Mucosa of rectum (tissue), 2 donors: ENCODE measurements around the gene TSPAN2.

Source experiments
- H3K27ac ChIP-seq, 2 donors: one replicate each; pipeline ENCODE4 v1.7.0; 2013; ENCODE audit warnings: inconsistent platforms in 2 of 2, low read depth in 2 of 2, low read length in 2 of 2
- H3K27me3 ChIP-seq, 2 donors: one replicate each; pipeline ENCODE4 v1.7.0; 2013; ENCODE audit warnings: low read length in 2 of 2; ENCODE audit not compliant: control insufficient read depth in 2 of 2, insufficient read depth in 2 of 2
- H3K36me3 ChIP-seq, 2 donors: one replicate each; pipeline ENCODE4 v1.7.0; 2013; ENCODE audit warnings: low read length in 2 of 2; ENCODE audit not compliant: control insufficient read depth in 2 of 2, insufficient read depth in 2 of 2
- H3K4me1 ChIP-seq, 2 donors: one replicate each; pipeline ENCODE4 v1.7.0; 2013; ENCODE audit warnings: low read length in 2 of 2, mild to moderate bottlenecking in 1 of 2; ENCODE audit not compliant: control insufficient read depth in 2 of 2, insufficient read depth in 2 of 2
- H3K4me3 ChIP-seq, 2 donors: one replicate each; pipeline ENCODE4 v1.7.0; 2013; ENCODE audit warnings: low read length in 2 of 2
- H3K9ac ChIP-seq, 2 donors: one replicate each; pipeline ENCODE4 v1.7.0; 2013; ENCODE audit warnings: low read length in 2 of 2, low read depth in 1 of 2, mild to moderate bottlenecking in 1 of 2
- H3K9me3 ChIP-seq, 2 donors: one replicate each; pipeline ENCODE4 v1.7.0; 2013; ENCODE audit warnings: low read length in 2 of 2; ENCODE audit not compliant: control insufficient read depth in 2 of 2
- donor health status: healthy.
- donor health status: Normal muscosa, but diverticular disease.

TSPAN2 gene

DNA sequence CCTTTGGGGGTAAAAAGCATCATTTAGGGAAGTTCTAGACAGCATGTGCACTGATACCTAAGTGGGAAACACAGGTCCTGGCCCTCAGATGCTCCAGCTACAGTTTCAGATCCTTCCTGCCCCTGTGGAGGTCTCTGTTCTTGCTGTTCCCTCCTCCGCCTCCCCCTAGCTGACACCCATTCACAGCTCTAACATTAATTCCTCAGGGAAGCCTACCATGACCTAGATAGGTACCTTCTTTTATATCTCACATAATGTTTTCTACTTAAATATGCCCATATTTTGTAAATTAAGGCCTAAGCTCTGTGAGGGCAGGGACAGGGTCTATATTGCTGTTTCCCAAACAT lies 11.3 kb downstream of the TSPAN2 start:
- Histone ChIP-seq H3K36me3 (no peaks in the 10 kb centered on the region), H3K4me3 (no peak overlapping the region), H3K27me3 (no peaks in the 10 kb centered on the region), H3K4me1 (no peaks in the 10 kb centered on the region), H3K27ac (no peak overlapping the region), H3K9ac (no peak overlapping the region), H3K9me3 (no peaks in the 10 kb centered on the region)

DNA sequence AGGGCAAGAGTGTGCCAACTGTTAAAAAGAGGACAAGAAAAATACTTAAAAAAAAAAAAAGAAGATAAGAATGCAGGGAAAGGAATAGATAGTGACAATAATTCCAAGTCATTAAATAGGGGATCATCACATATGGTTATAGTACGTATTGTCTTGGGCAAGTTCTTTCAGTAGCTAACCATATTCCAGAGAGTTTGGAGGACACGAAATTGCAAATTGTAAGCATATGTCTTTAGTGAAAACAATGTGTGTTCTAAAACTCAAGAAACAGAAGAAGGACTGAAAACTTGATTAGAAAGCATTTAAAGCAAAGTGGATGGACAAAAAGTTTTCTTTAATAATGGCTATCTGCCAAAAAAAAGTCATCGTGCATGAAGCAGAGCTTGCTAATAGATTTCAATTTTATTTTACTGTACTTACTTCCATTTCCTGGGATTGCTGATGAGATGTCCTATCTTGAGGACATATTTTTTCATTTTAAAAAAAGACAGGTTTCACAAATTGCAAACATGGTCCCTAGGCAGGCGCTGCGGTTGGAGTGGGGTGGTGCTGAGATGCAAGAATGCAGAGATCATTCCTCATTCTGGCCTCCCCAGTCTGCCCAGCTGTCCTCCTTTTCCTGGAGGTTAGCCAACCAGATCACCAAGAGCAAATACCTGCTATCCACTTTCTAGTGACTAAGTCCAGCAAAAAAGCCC lies 11.9 kb downstream of the TSPAN2 start:
- H3K27me3 ChIP-seq: no peaks in the 10 kb centered on the region
- no peaks in the 10 kb centered on the region for H3K4me1 ChIP-seq
- H3K9me3 ChIP-seq: no peaks in the 10 kb centered on the region
- H3K4me3 ChIP-seq: no peak overlapping the region
- H3K9ac ChIP-seq: no peak overlapping the region
- H3K27ac ChIP-seq: no peak overlapping the region
- no peaks in the 10 kb centered on the region for H3K36me3 ChIP-seq

GRCh38 chr1:115076384-115076915 lies 12.9 kb downstream of the TSPAN2 start:
- Histone ChIP-seq H3K4me3 (no peak overlapping the region), H3K4me1 (no peaks in the 10 kb centered on the region), H3K9ac (no peak overlapping the region), H3K27ac (no peak overlapping the region), H3K27me3 (no peaks in the 10 kb centered on the region), H3K9me3 (no peaks in the 10 kb centered on the region), H3K36me3 (no peaks in the 10 kb centered on the region)

DNA sequence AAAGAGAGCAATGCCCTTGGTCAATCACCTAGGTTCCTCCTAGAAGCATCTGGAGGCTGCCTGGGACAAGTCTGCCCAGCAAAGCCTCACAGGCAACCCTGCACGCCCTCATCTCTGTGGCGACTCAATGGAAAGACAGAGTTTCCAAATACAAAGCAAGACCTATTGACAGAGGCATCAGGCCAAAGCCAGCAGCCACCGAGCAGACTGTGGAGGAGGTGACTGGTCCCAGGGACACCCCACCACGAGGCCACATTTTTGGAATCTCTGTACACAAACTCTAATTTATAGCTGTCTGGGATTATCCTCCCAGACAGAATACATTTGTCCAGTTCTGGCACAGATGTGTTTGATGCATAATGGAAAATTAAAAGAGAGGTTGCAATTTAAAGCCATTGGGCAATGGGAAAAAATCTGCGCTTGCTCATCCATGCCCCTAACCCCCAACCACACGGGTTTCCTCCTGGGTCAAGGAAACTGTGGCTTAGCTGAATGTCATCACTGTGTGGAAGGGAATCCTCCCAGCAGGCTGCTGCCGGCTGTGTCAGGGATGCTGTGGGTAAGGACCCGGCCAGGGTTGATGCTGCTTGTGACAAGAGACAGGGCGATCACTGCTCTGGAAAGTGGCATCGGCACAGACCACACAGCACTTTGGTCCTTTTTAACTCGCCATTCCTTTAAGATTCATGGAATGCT lies 14.3 kb downstream of the TSPAN2 start:
- H3K27ac ChIP-seq: no peak overlapping the region

DNA sequence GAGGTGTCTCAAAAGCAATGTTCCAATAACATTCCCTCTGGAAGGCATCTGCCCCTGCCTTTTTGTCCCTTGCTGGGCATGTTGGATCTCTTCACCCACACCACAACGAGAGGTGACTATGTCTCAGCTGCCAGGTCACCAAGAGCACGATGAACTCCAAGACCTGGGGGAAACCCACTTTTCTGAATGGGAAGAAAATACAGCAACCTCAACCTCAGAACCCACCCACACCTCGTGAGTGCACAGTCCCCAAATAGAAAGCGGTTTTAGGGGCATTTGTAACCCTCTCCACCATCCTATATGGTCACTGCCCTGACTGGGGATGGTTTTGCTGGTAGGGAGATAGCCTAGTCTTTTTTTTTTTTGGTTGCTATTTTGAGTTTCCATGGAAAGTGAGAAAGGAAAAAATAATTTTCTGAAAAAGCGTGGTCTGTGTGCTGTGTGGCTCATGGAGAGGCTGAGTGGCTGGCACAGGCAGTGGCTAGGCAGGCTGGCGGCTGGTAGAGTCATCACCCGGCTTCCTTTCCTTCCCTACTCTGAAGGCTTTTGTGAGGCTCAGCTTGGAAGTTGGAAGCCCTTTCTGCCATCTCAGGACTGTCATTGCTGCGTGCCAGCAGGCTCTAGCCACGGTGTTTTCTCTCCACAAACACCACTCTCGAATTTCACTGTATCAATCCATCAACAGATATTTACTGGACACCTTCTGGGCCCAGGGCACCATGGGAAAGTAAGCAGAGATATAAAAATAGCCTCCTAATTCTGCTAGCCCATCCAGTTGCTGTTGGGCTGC lies 15.8 kb downstream of the TSPAN2 start:
- Histone ChIP-seq H3K4me3 (no peak overlapping the region), H3K27ac (peak overlapping the region in 1 of 2 donors; percentile 44), H3K27me3 (no peaks in the 10 kb centered on the region), H3K4me1 (peaks cover 0 to 4% of the 10 kb centered on the region in 2 donors), H3K36me3 (no peaks in the 10 kb centered on the region), H3K9me3 (no peaks in the 10 kb centered on the region), H3K9ac (no peak overlapping the region)

More for the DNA sequence above, 14.3 kb downstream of the TSPAN2 start:
- Histone ChIP-seq H3K27me3 (no peaks in the 10 kb centered on the region), H3K9me3 (no peaks in the 10 kb centered on the region), H3K36me3 (no peaks in the 10 kb centered on the region), H3K9ac (no peak overlapping the region), H3K4me3 (no peak overlapping the region), H3K4me1 (no peaks in the 10 kb centered on the region)

- H3K9me3 ChIP-seq: no peaks in the 10 kb centered on the region
- H3K27me3 ChIP-seq: no peaks in the 10 kb centered on the region
- H3K27ac ChIP-seq: no peak overlapping the region
- H3K4me3 ChIP-seq: no peak overlapping the region
- peaks cover 0 to 4% of the 10 kb centered on the region in 2 donors for H3K4me1 ChIP-seq
- H3K36me3 ChIP-seq: no peaks in the 10 kb centered on the region
- H3K9ac ChIP-seq: no peak overlapping the region
Measured at GRCh38 chr1:115071012-115071664, 18.2 kb downstream of the TSPAN2 start.

- Histone ChIP-seq H3K4me1 (peaks cover 0 to 4% of the 10 kb centered on the region in 2 donors), H3K9ac (no peak overlapping the region), H3K27me3 (no peaks in the 10 kb centered on the region), H3K27ac (no peak overlapping the region), H3K4me3 (no peak overlapping the region), H3K36me3 (no peaks in the 10 kb centered on the region), H3K9me3 (no peaks in the 10 kb centered on the region)
Measured at GRCh38 chr1:115069659-115070308, 19.5 kb downstream of the TSPAN2 start.

- no peaks in the 10 kb centered on the region for H3K27me3 ChIP-seq
- no peak overlapping the region for H3K27ac ChIP-seq
- no peak overlapping the region for H3K4me3 ChIP-seq
- no peak overlapping the region for H3K9ac ChIP-seq
- no peaks in the 10 kb centered on the region for H3K36me3 ChIP-seq
- no peaks in the 10 kb centered on the region for H3K9me3 ChIP-seq
- peaks cover 0 to 4% of the 10 kb centered on the region in 2 donors for H3K4me1 ChIP-seq
Measured at GRCh38 chr1:115068826-115069585, 20.3 kb downstream of the TSPAN2 start.
